SW480 (cell line): ENCODE measurements around the gene NLGN2.

Experiments
- DNase-seq: peaks from one replicate; pipeline ENCODE4 v3.0.0-alpha.2; 2016; ENCODE audit warnings: low spot score

NLGN2 gene

DNA sequence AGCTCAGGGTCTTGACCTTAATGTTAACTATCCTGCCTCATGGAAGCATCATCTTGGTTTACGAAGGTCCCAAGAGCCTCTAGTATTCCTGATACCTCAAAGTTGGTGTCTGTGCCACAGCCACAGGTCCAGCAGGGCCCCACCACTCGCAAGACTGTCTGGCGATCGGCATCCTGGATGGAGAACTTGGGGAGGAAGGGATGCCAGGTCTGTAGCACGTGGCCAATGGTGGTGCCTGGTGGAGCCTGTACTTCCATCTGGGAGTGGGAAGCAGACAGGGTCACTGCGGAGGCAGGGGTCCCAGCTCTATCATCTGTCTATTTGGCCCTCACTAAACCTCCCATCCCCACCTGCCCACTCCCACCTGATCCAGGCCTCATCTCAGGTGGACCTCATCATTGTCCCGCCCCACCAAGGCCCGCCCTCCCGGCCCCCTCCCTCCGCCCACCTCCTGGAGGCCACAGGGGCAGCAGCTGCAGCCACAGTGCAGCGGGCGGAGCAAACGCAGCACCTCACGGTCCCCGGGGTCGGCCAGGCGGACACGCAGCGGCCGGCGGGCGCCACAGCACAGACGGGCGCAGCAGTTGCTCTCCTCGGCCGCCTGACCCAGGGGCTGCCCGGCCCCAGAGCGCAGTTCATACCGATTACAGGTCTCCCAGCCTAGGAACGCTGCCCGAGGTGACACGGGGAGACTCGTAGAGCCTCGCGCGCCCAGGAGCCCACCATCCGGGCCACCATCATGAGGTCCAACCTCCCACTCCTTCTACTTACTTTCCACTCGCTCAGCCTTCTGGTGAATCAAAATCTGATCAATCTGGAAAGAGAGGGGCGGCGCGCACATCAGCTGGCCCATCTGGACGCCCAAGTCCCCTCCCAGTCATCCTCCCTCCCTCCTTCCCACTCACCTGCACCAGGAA lies 14.7 kb upstream of the NLGN2 start:
- no peak for DNase-seq

DNA sequence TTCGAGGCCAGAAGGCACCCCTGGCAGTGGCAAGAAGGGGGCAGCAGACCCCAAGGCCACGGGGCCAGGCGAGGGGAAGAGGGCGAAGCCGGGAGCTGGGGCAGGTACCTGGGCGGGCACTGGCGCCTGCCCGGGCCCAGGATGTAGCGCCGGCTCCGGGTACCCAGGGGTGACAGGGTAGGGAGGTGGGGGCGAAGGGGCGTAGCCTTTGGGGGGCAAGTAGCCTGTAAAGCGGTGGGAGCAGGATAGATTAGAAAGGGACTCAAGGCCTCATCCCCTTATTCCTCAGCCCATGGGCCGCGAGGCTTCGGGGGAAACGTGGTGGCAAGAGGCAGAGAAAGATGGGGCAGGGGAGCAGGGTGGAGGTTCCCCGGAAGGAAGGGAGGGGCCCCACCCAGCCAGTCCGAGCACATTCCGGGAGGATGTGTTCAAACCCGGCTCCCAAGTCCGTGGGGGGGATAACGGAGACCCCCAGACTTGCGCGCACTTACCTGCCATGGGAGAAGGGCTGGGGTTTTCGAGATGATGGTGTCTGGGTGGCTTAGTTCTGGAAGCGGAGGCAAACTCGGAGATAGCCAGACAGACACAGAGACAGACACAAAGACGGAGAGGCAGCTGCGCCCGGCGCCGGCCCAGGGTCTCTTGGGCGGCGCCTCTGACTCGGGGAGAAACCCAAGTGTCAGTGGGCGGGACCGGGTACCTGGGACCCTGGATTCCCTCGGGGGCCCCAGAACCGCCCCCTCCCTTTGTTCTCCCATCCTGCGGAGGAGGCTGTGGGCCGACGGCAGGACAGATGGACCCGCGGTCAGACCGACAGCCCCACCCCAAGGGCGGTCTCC lies 13.8 kb upstream of the NLGN2 start:
- DNase-seq: peak; percentile 58

DNA sequence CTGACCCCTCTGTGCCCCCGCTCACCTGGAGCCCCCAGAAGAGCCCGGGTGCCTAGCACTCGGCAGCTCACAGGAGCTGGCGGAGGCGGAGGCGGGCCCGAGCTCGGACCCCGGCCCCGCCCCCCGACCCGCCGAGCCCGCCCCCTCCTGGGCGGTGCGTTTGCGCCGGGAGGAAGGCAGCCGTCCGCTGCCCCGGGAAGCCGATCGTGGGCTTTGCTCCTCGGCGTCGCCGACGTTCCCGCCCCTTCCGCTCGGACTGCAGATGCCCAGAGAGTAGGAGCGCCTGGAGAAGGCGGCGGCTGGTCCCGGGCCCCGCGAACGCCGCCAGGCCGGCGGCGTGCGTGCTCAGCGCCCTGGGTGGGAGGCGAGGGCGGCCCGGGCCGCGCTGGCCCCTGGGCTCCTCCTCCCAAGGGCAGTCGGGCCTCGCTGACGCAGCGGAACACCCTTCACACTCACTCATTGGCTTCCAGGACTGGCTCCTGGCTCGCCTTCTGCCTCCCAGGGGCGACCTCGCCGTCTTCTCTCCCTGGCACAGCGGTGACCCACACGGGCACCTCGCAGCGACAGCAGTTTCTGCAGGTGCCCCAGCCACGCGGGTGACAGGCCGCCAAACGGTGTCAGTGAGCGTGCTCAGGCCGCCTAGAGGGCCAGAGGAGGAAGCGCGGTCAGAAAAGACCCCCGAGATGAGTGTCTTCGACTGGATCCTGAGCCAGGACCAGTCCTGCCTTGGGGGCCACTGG lies 13.0 kb upstream of the NLGN2 start, which contains the start of gene PLSCR3:
PLSCR3 (minus strand) TSS at position 74 of the 740 bp plus-strand sequence. CDS start 415 bp downstream, outside the sequence.
- peak; percentile 90 for DNase-seq

GRCh38 chr17:7396147-7396546 lies 11.5 kb upstream of the NLGN2 start:
- DNase-seq: no peak

DNA sequence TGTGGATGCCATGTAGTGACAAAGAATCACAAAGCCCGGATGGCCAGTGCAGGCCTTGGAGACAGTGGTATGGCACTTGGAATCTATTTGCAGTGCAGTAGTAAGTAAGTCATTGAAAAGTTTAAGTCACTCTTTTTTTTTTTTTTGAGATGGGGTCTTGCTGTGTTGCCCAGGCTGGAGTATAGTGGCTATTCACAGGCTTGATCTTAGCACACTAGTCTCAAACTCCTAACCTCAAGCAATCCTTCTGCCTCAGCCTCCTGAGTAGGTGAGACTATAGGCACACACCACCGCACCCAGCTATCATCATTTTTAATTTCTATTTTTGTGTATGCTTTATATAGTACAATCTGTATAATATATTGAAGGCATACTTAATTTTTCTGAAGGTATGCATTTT lies 9.0 kb upstream of the NLGN2 start:
- DNase-seq: no peak

DNA sequence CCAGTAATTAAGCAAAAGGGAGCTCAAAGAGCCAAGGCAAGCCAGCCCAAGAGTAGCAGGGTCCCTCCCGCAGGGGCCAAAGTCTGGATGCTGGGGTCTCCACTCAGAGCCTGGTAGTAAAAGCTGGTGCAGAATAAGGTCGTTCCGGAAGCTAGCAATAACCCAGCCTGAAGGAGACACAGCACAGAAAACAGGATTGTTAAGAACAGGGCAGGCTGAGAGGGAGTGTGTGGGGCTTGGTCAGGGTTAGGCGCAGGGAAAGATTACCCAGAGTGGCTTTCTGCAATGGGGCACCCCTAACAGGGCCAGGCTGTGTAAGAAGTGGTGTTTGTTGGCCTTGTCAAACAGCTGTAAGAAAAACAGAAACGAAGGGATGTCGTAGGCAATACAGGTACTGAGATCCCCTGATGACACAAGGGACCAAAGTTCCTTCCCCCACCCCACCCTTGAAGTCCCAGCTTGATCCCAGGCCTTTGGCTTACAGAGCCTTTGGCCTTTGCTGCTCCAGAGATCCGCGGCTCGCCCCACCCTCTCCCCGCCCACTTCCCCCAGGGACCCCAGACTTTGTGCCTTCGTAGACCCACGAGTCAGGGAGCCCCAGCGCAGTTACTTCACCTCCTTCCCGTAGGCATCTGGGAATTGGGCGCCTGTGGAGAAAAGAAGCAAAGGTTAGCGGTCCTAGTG lies 4.5 kb upstream of the NLGN2 start:
- DNase-seq: no peak

GRCh38 chr17:7403727-7403976 lies 4.0 kb upstream of the NLGN2 start:
- peak; percentile 73 for DNase-seq

- DNase-seq: peak; percentile 99
These were observed 3.5 kb upstream of the NLGN2 start, which contains the start of gene TMEM256 for GRCh38 chr17:7403977-7404736. TMEM256 (minus strand) TSS chr17:7404097; CDS start chr17:7404084, 13 bp downstream.

- no peak for DNase-seq
These were observed 2.8 kb upstream of the NLGN2 start for GRCh38 chr17:7404737-7405349.

- no peak for DNase-seq
These were observed 2.1 kb upstream of the NLGN2 start for GRCh38 chr17:7405350-7406234.

- no peak for DNase-seq
These were observed 1.3 kb upstream of the NLGN2 start for GRCh38 chr17:7406235-7406825.

GRCh38 chr17:7407082-7407481 lies 563 bp upstream of the NLGN2 start:
- no peak for DNase-seq

DNA sequence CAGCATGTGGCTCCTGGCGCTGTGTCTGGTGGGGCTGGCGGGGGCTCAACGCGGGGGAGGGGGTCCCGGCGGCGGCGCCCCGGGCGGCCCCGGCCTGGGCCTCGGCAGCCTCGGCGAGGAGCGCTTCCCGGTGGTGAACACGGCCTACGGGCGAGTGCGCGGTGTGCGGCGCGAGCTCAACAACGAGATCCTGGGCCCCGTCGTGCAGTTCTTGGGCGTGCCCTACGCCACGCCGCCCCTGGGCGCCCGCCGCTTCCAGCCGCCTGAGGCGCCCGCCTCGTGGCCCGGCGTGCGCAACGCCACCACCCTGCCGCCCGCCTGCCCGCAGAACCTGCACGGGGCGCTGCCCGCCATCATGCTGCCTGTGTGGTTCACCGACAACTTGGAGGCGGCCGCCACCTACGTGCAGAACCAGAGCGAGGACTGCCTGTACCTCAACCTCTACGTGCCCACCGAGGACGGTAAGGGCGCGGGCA lies 645 bp downstream of the NLGN2 start:
- no peak for DNase-seq

- DNase-seq: no peak
These were observed 1.2 kb downstream of the NLGN2 start for GRCh38 chr17:7408863-7409262.

DNA sequence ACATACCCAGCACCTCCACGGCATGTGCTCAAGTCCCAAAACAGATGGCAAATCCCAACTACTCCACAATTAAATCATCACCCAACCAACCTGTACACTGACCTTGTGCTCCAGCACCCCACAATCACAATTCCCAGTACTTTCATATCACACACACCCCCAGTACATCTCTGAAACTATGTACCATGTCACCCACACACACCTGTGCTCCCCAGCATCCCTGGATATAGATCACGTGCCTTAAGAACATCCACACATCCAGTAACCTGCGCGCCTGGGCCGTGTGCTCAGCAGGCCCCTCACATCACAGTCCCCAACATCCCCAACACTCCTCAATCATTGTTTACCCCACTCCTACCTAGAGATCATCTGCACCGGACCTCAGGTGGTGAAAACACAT lies 2.1 kb downstream of the NLGN2 start:
- no peak for DNase-seq

- no peak for DNase-seq
These were observed 3.2 kb downstream of the NLGN2 start for GRCh38 chr17:7410634-7411426.

GRCh38 chr17:7411427-7411750 lies 3.7 kb downstream of the NLGN2 start:
- DNase-seq: no peak

- no peak for DNase-seq
These were observed 5.8 kb downstream of the NLGN2 start for GRCh38 chr17:7413346-7413985.
